ENCODE data around the gene PACSIN3. TPM values are rescaled to one million over a fixed set of nuclear protein-coding genes. Genes with fewer than 3 reads are reported as not detected.
A peak's percentile ranks its signal among the peaks of the same experiment; 100 is the strongest.

Gene PACSIN3
- total RNA-seq = 27.2 and 29.0 TPM in 2 replicates
- 14.7 and 15.2 TPM in 2 replicates for polyA plus RNA-seq
- polyA plus RNA-seq (2011; cell fraction: cytosol; rRNA removed) = 16.3 and 20.6 TPM in 2 replicates
- 16.6 and 18.6 TPM in 2 replicates for polyA plus RNA-seq (2011; cell fraction: nucleus; rRNA removed)
- polyA plus RNA-seq (2012) = 16.3 and 27.6 TPM in 2 replicates
- 7.5 and 11.2 TPM in 2 replicates for polyA minus RNA-seq
- polyA minus RNA-seq (2011; cell fraction: cytosol; rRNA and poly(A)+ RNA removed) = 129 TPM
- 8.0 and 10.8 TPM in 2 replicates for polyA minus RNA-seq (2011; cell fraction: nucleus; rRNA and poly(A)+ RNA removed)
- percentile 48 among the genes with signal in this experiment for Bru-seq, nascent RNA
- BruChase-seq, experiment 1, labeled RNA remaining after a 6-hour chase = percentile 62 among the genes with signal in this experiment
- percentile 63 among the genes with signal in this experiment for BruChase-seq, experiment 2, labeled RNA remaining after a 2-hour chase
- long read RNA-seq, transcript PACSIN3-201 (11 exons, 1,843 nt) = major isoform, 25 of 35 reads
- long read RNA-seq, partial matches to known transcripts = 2 of 35 reads
- long read RNA-seq, other reads (novel, unspliced or antisense) = 7 of 35 reads

DNA sequence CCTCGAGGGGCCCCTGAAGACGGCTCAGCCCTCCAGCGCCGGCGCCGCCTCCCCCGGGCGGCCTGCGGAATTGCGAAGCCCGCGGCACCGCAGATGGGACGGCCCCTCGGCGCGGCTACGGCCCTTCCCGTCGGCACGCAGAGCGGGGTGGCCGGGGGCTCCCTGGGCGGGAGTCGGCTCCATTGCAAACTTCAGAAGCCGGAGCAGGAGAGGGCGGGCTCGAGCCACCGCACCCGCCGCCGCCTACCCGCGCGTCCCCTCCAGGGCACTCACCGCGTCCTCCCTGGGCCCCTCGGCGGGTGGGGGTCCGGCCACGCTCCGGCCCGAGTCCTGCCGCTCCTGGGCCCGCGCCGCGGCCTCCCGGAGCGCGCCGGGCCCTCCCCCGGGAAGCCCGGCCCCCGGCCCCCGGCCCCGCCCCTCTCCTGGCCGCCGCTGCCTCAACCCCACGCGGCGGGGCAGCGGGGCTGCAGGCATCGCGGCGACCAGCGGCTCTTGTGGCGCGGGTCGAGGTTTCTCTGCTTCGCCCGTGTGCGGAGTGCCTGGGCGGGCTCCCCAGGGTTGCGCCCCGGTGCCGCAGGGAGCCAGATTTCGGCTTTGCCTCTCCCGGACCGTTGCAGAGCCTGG, at the start of gene PACSIN3:
Gene PACSIN3 (minus strand): TSS at position 359 of the 624 bp plus-strand sequence. CDS start 3,707 bp downstream, outside the sequence.
- BruUV-seq (replicated peaks) = no TSS peak
- peak within 1 kb of the TSS; percentile 58 for H3K9ac ChIP-seq (replicated peaks; ENCODE audit: extremely low read depth, insufficient read depth, low read length)
- peak within 1 kb of the TSS; percentile 81 for H3K4me2 ChIP-seq (ENCODE audit: insufficient read depth, low read length)
- peak within 1 kb of the TSS; percentile 97 for H2AFZ ChIP-seq (ENCODE audit: low read depth, low read length)
- intact Hi-C loops (cut with micrococcal nuclease) = loop anchor here (2.0 kb wide), 1 partner anchor 29 kb away; the partner anchor contains the start of gene DDB2
- no peak within 1 kb of the TSS for H3K27ac ChIP-seq (ENCODE audit: insufficient read depth, low read depth, low read length)
- H3K4me3 ChIP-seq (replicated peaks in 1 of 3; ENCODE audit: insufficient read depth in 1 of 3, low read depth in 1 of 3, low read length in 3 of 3) = peak within 1 kb of the TSS; percentile 65 to 76 (median 67)
- ChIA-PET CTCF (interaction anchor here (0.7 to 2.2 kb wide), 16 partner anchors 8 to 169 kb away, joined by 3 to 19 read pairs (median 8); partner anchors contain the start of genes ACP2 and DDB2), POLR2A (interaction anchor here (1.1 kb wide), 1 partner anchor 29 kb away, joined by 8 read pairs; the partner anchor contains the start of gene DDB2)
- H3K4me1 ChIP-seq (ENCODE audit: control insufficient read depth, extremely low read depth, insufficient read depth, low read length) = peaks cover 16% of the 10 kb centered on the region
- dilution Hi-C loops (cut with MboI; ENCODE audit: extremely low pct_ligation_motif_present, low sequenced_read_pairs) = no loop called here
- no peaks in the 10 kb centered on the region for H3K9me1 ChIP-seq (replicated peaks; ENCODE audit: control insufficient read depth, extremely low read depth, insufficient read depth, low read length)
- H3K27me3 ChIP-seq (ENCODE audit: control insufficient read depth in 2 of 2, insufficient read depth in 2 of 2, low read length in 2 of 2) = peaks cover 0 to 3% of the 10 kb centered on the region in 2 experiments
- peak; percentile 60 for DNase-seq (ENCODE audit: low read depth, low spot score)
- no peaks in the 10 kb centered on the region for H3K36me3 ChIP-seq (ENCODE audit: control insufficient read depth in 2 of 2, extremely low read depth in 1 of 2, insufficient read depth in 2 of 2, low read length in 2 of 2)
- FAIRE-seq = no peak
- no peaks in the 10 kb centered on the region for H3K79me2 ChIP-seq (ENCODE audit: control insufficient read depth, insufficient read depth, low read length)
- no peaks in the 10 kb centered on the region for H3K9me3 ChIP-seq (replicated peaks; ENCODE audit: control insufficient read depth, insufficient read depth, low read length)
- no peak for TF ChIP-seq MAX (IDR thresholded peaks at IDR 0.05; ENCODE audit: insufficient read depth, insufficient read length)
- no peak for TF ChIP-seq JUN (IDR thresholded peaks at IDR 0.05; ENCODE audit: borderline replicate concordance, insufficient read depth, insufficient read length, low read depth)
- TF ChIP-seq POLR2A (IDR thresholded peaks at IDR 0.05; ENCODE audit: low read depth, low read length) = peak; percentile 39
- no peak for TF ChIP-seq MYC (IDR thresholded peaks at IDR 0.05; ENCODE audit: low read depth, low read length)
- no peak for TF ChIP-seq EZH2 (IDR thresholded peaks at IDR 0.05; ENCODE audit: borderline replicate concordance, low read depth, low read length, severe bottlenecking)
- TF ChIP-seq CTCF (IDR thresholded peaks at IDR 0.05; ENCODE audit: extremely low read depth in 1 of 2, insufficient read depth in 1 of 2, low read depth in 1 of 2, low read length in 2 of 2) = peak in 1 of 2 donors; percentile 4
- TF ChIP-seq POLR2AphosphoS5 (IDR thresholded peaks at IDR 0.05; ENCODE audit: insufficient read depth, low read depth, low read length) = peak; percentile 65
- TF ChIP-seq GATA2 (IDR thresholded peaks at IDR 0.05; ENCODE audit: insufficient read depth, insufficient read length, low read depth, low read length) = no peak
- no peak for TF ChIP-seq FOS (IDR thresholded peaks at IDR 0.05; ENCODE audit: borderline replicate concordance, insufficient read depth, low read length)
- H4K20me1 ChIP-seq (replicated peaks; ENCODE audit: control insufficient read depth, extremely low read depth, insufficient read depth, low read length) = no peaks in the 10 kb centered on the region

Data from endothelial cell of umbilical vein (primary cell).